Anterior cingulate cortex (tissue), 58 donors: ENCODE results near the gene CFAP157.

Experiments used
- DNase-seq, 58 donors: peaks; one replicate each; lab custom pipeline; 2025; lab: John Stamatoyannopoulos, UW

The CFAP157 gene

GRCh38 chr9:127714020-127714750 lies 7.4 kb downstream of the CFAP157 start:
- no peak for DNase-seq

GRCh38 chr9:127714951-127715469 lies 8.2 kb downstream of the CFAP157 start:
- no peak for DNase-seq

DNA sequence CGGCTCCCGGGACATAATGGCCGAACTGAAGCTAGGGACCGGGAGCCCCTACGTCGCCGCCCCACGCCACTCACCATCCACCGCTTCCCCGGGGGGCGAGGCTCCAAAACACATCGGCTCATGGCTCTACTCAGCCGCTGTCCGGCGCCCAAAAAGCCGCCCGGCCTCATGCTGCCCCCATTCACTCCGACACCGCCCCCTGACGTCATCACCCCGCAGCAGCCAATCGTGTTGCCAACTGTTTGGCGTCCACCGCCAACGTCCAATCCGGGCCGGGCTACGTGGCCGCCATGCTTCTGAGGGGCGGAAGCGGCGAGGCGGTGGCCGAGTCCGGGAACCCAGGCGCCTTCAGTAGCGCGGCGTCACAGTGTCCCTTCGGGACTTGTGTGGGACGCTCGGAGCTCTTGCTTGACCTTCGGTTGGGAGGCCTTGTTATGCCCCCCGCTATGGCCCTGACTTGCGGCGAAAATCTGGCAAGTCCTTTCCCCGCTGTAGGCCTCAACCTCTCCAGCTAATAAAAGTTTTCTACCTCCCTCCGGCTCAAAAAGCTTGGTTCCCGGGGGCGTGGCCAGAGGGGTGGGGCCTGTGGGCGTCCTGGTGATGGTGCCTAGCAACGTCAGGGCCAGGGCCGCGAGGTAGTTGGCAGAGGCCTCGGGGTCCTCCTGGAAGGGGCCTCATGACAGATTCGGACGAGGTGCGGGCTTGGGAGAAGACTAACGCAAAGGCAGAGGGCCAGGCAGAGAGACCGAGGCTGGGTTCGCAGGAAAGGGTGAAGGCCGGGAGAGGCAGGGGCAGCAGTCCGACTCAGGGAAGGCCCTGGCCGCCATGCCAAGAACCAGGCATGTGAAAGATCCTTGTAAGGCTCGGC lies 8.9 kb downstream of the CFAP157 start, which contains the start of the genes PTRH1 and TTC16:
TSS of gene PTRH1 (minus strand) at position 194 of the 868 bp plus-strand sequence. CDS start at position 170, 24 bp downstream.
TSS of gene TTC16 (plus strand) at position 610 of the 868 bp plus-strand sequence. CDS start at position 677, 67 bp downstream.
- DNase-seq: peak; percentile 77 to 98 (median 94)

DNA sequence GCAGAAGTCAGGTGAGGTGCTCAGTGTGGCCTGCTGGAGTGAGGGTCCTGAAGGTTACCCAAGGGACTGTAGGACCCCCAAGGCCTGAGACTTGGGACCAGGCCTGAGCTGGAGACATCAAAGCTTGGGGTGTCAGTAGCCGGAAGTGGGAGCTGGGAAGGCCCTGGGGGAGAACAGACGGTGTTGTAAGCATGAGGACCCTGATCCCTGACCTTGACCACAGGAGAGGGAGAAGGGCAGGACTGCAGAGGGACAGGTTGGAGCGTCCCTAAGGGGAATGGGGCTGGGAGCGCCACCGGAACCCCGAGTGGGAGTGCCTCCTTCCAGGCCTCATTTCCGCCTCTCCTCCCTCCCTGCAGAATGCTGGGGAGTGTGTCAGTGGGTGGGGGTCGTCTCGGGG lies 9.6 kb downstream of the CFAP157 start:
- DNase-seq: no peak

GRCh38 chr9:127717766-127718165 lies 11.0 kb downstream of the CFAP157 start:
- DNase-seq: peak in 6 of 58 donors; percentile 15 to 37 (median 26)

GRCh38 chr9:127720031-127720864 lies 13.5 kb downstream of the CFAP157 start:
- peak in 2 of 58 donors; percentile 16 to 18 for DNase-seq

DNA sequence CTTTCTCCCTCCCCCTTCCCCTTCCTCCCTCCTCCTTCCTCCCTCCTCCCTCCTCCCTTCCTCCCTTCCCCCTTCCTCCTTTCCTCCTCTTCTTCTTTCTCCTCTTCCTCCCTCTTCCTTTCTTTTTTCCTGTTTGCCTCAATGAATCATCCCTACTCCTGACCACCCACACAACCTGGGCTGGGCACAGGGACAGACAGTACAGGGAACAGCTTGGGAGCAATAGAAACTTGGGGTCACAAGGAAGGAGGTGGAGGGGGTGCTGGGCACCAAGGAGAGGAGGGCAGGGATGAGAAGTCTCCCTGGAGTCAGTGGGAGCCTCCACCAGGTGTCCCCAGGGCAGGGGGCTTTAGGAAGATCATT lies 14.1 kb downstream of the CFAP157 start:
- no peak for DNase-seq

DNA sequence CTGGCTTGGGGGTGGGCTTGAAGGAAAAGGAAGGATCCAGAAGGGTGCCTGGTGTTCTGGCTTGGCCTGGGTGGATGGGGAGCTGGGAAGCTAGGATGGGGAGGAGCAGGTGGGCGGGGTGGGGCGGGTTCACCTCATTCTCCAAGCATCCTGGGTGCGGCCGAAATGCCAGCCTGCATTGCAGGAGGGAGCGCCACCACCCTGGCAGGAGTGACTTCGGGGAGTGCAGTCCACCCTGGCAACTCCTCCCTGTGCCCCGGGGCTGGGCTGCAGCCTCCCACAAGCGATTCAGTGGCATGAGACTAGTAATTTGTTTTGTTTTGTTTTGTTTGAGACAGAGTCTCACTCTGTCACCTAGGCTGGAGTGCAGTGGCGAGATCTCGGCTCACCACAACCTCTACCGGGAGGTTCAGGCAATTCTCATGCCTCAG lies 14.6 kb downstream of the CFAP157 start:
- peak in 1 of 58 donors; percentile 29 for DNase-seq

- no peak for DNase-seq
Measured at GRCh38 chr9:127722055-127722745, 15.4 kb downstream of the CFAP157 start.

DNA sequence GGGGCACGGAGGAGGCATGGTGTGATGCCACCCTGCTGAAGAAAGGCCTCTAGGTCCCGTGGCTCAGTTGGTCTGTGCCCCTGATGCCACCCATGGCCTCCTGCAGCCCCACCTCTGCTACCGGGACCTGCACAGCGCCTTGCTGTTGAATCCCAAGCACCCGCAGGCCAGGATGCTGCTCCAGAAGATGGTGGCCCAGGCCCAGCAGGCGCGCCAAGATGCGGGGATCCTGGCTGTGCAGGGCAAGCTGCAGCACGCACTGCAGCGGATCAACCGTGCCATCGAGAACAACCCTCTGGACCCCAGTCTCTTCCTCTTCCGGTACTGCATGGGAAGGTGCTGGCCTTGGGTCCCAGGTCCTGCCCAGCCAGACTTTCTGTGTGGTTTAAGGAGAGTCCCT lies 16.2 kb downstream of the CFAP157 start:
- no peak for DNase-seq

- no peak for DNase-seq
Measured at GRCh38 chr9:127723444-127723843, 16.7 kb downstream of the CFAP157 start.

GRCh38 chr9:127724012-127724411 lies 17.2 kb downstream of the CFAP157 start:
- no peak for DNase-seq

GRCh38 chr9:127726871-127727270 lies 20.1 kb downstream of the CFAP157 start:
- DNase-seq: no peak

DNA sequence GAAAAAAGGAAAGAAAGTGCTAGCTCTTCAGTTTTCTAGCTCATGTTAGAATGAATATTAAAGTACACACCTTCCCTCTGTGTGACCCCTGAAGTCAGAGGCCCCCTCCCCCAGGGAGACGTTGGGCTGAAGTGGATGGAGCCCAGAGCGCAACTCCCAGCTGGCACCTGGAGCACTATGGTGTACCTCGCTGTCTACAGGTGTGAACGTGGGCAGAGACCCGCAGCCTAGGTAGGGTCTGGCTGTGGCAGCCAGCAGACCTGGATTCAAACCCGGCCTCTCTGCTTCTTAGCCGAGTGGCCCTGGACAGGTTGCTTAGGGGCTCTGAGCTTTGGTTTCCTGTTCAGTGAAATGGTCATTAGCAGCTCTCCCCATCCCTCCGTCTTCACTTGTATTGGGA lies 22.0 kb downstream of the CFAP157 start:
- no peak for DNase-seq

- no peak for DNase-seq
Measured at GRCh38 chr9:127729522-127730256, 22.9 kb downstream of the CFAP157 start.

GRCh38 chr9:127730262-127730661 lies 23.5 kb downstream of the CFAP157 start:
- DNase-seq: no peak

- DNase-seq: no peak
Measured at GRCh38 chr9:127730799-127731410, 24.1 kb downstream of the CFAP157 start.

DNA sequence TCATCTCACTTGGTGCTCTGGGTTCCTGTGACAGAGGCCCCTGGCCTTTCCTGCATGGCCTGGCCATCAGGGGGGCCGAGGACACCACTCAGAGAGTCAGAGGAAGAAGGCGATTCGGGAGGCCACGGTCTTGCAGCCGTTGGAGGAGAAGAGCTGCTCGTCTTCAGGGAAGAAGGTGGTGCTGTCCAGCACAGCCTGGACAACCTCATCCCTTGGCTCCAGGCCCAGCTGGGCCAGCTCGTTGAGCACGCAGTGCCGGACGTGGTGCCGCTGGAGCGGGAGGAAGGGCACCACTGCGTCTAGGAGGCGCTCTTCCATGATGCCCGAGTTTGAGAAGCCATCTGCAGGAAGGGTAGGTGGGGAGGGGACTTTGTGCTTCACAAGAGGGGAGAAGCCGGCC lies 25.1 kb downstream of the CFAP157 start:
- DNase-seq: no peak
